HepG2 (cell line): ENCODE results near the gene CACNA1H. TPM values are rescaled to one million over a fixed set of nuclear protein-coding genes. Genes with fewer than 3 reads are reported as not detected.

Experiments used
- ATAC-seq: fragments of 200-7000 bp; cut with Tn5 transposase; 3 replicates; pipeline ENCODE4 v1.9.1; 2020; ENCODE audit warnings: mild to moderate bottlenecking, moderate library complexity
- BruUV-seq: library from RNA; stranded (reverse); fragments of 400-500 nt; replicated peaks from 2 replicates; lab custom pipeline; 2021; lab: Mats Ljungman, UMichigan
- CTCF ChIA-PET: fragments of 300-600 bp; formaldehyde crosslinking; extraction: SDS; loops from one replicate; lab custom pipeline; 2021; ENCODE audit warnings: low total read pairs, inconsistent platforms, low intra/inter-chr PET ratio; lab: Yijun Ruan, JAX
- POLR2A ChIA-PET: fragments of 350-600 bp; sonication (Branson Sonifier 250); formaldehyde crosslinking; loops from one replicate; lab custom pipeline; 2020; ENCODE audit warnings: antibody characterized with exemption, inconsistent platforms; lab: Yijun Ruan, JAX
- DNase-seq: peaks from one replicate; pipeline ENCODE4 v3.0.0-alpha.2; 2015; ENCODE audit warnings: low spot score
- FAIRE-seq: peaks from 3 replicates; lab custom pipeline; 2011; peaks lifted over from hg19 to GRCh38; lab: Jason Lieb, UNC
- H2AFZ ChIP-seq: one replicate; pipeline ENCODE4 v1.6.1; 2011; ENCODE audit warnings: low read length, inconsistent platforms
- H3K27ac ChIP-seq: fragments of 300-600 bp; 3 replicates; pipeline ENCODE4 v1.8.0; 2011; ENCODE audit warnings: mixed run types, mild to moderate bottlenecking, mixed read lengths, low read length, inconsistent platforms; ENCODE audit not compliant: insufficient read depth; ENCODE audit errors: extremely low read length
- H3K27me3 ChIP-seq, 2 experiments: fragments of 200-600 bp in 1 of 2; 2 replicates in 1 of 2; 3 replicates in 1 of 2; pipeline versions ENCODE4 v1.6.0 to v1.8.0; 2011; ENCODE audit warnings: low read length in 2 of 2, mild to moderate bottlenecking in 2 of 2, moderate library complexity in 2 of 2, inconsistent platforms in 1 of 2; ENCODE audit not compliant: insufficient read depth in 2 of 2, control insufficient read depth in 1 of 2
- H3K36me3 ChIP-seq, 2 experiments: fragments of 200-600 bp in 1 of 2; replicated peaks in 1 of 2; 2 replicates in 1 of 2; 3 replicates in 1 of 2; pipeline versions ENCODE4 v1.5.1 to v1.8.0; 2011; ENCODE audit warnings: low read length in 2 of 2, inconsistent platforms in 1 of 2; ENCODE audit not compliant: insufficient read depth in 2 of 2, control insufficient read depth in 1 of 2
- H3K4me1 ChIP-seq: 2 replicates; pipeline ENCODE4 v1.5.1; 2012; ENCODE audit warnings: low read length, inconsistent platforms; ENCODE audit not compliant: insufficient read depth
- H3K4me2 ChIP-seq: 2 replicates; pipeline ENCODE4 v1.6.0; 2011; ENCODE audit warnings: low read depth, low read length, inconsistent platforms
- H3K4me3 ChIP-seq, 3 experiments: fragments of 200-600 bp in 1 of 3; sonication (generic), shearing (Covaris generic) in 1 of 3; replicated peaks in 1 of 3; 2 replicates each; pipeline ENCODE4 v1.5.1; 2011 to 2016; ENCODE audit warnings: low read length in 3 of 3, inconsistent platforms in 2 of 3, low read depth in 2 of 3, mild to moderate bottlenecking in 2 of 3, control low read depth in 1 of 3, mixed read lengths in 1 of 3; ENCODE audit not compliant: insufficient read depth in 1 of 3
- H3K79me2 ChIP-seq: one replicate; pipeline ENCODE4 v1.6.1; 2011; ENCODE audit warnings: low read length, inconsistent platforms; ENCODE audit not compliant: insufficient read depth
- H3K9ac ChIP-seq: 2 replicates; pipeline ENCODE4 v1.6.0; 2011; ENCODE audit warnings: mild to moderate bottlenecking, low read depth, low read length, inconsistent platforms; ENCODE audit not compliant: insufficient read depth
- H3K9me3 ChIP-seq: 2 replicates; pipeline ENCODE4 v1.5.1; 2012; ENCODE audit warnings: mild to moderate bottlenecking, low read length
- H4K20me1 ChIP-seq: 2 replicates; pipeline ENCODE4 v1.6.0; 2011; ENCODE audit warnings: inconsistent platforms, mild to moderate bottlenecking, low read length, moderate library complexity; ENCODE audit not compliant: insufficient read depth
- HDAC2 ChIP-seq: sonication (generic); formaldehyde crosslinking; IDR thresholded peaks from 2 replicates; pipeline ENCODE4 v1.4.0; 2020; ENCODE audit warnings: missing genetic modification reagents
- JUNB ChIP-seq: sonication (generic); formaldehyde crosslinking; IDR thresholded peaks from 2 replicates; pipeline ENCODE4 v1.8.0; 2022; ENCODE audit warnings: missing genetic modification reagents, mild to moderate bottlenecking, borderline replicate concordance
- REL ChIP-seq: sonication (generic); formaldehyde crosslinking; conservative IDR thresholded peaks from 2 replicates; pipeline ENCODE4 v1.8.0; 2022; ENCODE audit warnings: mild to moderate bottlenecking, missing genetic modification reagents, moderate library complexity
- XBP1 ChIP-seq: sonication (generic); formaldehyde crosslinking; IDR thresholded peaks from 2 replicates; pipeline ENCODE4 v1.5.0; 2020; ENCODE audit warnings: missing genetic modification reagents
- YY1 ChIP-seq: IDR thresholded peaks from 2 replicates; pipeline ENCODE4 v1.6.1; 2011; ENCODE audit warnings: low read length, low read depth, moderate library complexity, mild to moderate bottlenecking; ENCODE audit not compliant: insufficient read depth, insufficient replicate concordance
- ZNF468 ChIP-seq: sonication (generic); formaldehyde crosslinking; IDR thresholded peaks from 2 replicates; pipeline ENCODE4 v1.8.0; 2022; ENCODE audit warnings: mild to moderate bottlenecking, moderate library complexity, missing genetic modification reagents
- ZNF619 ChIP-seq: sonication (generic); formaldehyde crosslinking; IDR thresholded peaks from 2 replicates; pipeline ENCODE4 v1.4.0; 2020; ENCODE audit warnings: mild to moderate bottlenecking, missing genetic modification reagents
- WGBS: methylation state at CpG from one replicate; pipeline ENCODE4 v1.1.6; 2017; ENCODE audit warnings: low lambda C conversion rate; 5-methylcytosine and 5-hydroxymethylcytosine counted together
- in situ Hi-C: cut with HindIII; loops from 2 replicates; pipeline ENCODE4 v1.10.0; 2017; ENCODE audit warnings: low pct_unique_long_range_greater_than_20kb; ENCODE audit not compliant: extremely low pct_ligation_motif_present
- intact Hi-C: fragments of 100-400 bp; cut with micrococcal nuclease; formaldehyde crosslinking; loops from one replicate; pipeline ENCODE4 v1.10.0; 2022; ENCODE audit not compliant: unreplicated experiment
- polyA plus RNA-seq, 8 experiments: library from polyadenylated mRNA; depleted of rRNA in 3 of 8; stranded (reverse) in 7 of 8; unstranded in 1 of 8; fragments of >200 nt; fragmentation: Illumina TruSeq in 4 of 8; extraction: Trizol in 4 of 8; gene quantifications; 2 replicates each; pipeline versions ENCODE4 v1.2.1 to v1.2.3, GENCODE V29; 2011 to 2016; ENCODE audit warnings: low read depth in 4 of 8, missing spikeins in 1 of 8, mixed read lengths in 1 of 8; ENCODE audit not compliant: insufficient read depth in 1 of 8
- total RNA-seq, 5 experiments: library from RNA; depleted of rRNA; stranded (reverse); fragments of >200 nt; fragmentation: Illumina TruSeq; extraction: Trizol; gene quantifications; 2 replicates each; pipeline ENCODE4 v1.2.3, GENCODE V29; 2016; ENCODE audit warnings: low read depth in 1 of 5
- TF ChIP-seq, protein P1 (sequence below): sonication (generic); formaldehyde crosslinking; IDR thresholded peaks from 2 replicates; pipeline ENCODE4 v1.8.0; 2022; ENCODE audit warnings: mild to moderate bottlenecking, missing genetic modification reagents, moderate library complexity
- TF ChIP-seq, protein P2 (sequence below): sonication (generic); formaldehyde crosslinking; IDR thresholded peaks from 2 replicates; pipeline ENCODE4 v1.4.0; 2020; ENCODE audit warnings: mild to moderate bottlenecking, low read depth, missing genetic modification reagents
- TF ChIP-seq, protein P3 (sequence below): sonication (generic); formaldehyde crosslinking; IDR thresholded peaks from 2 replicates; pipeline ENCODE4 v1.9.0; 2021; ENCODE audit warnings: missing genetic modification reagents, borderline replicate concordance

CACNA1H gene
- total and polyA plus RNA-seq, 2 of the 13 experiments (the other 11 are each of a cell fraction or from before 2014, with no cell fraction given) = 0.40 to 1.8 TPM

DNA sequence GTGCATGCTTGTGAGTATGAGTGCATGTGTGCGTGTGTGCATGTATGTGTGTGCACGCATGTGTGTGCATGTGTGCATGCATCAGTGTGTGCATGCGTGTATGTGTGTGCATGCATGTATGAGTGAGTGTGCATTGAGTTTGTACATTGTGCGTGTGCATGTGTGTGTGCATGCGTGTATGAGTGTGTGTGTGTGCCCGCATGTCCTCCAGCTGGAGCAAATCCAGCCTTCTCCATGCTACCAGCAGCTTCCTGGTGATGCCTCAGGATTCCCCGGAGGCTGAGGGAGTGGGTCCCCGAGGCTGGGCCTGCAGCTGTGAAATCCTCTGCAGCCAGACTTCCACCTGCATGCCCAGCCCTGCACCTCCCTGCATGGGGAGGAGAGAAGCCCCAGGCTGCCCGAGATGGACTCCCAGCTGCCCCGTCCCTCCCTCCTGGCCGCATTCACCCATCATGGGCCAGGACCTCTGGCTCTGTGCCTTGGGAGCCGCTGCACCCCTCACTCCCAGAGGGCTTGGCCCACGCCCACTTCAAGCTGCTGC, 112.3 kb downstream of the CACNA1H start:
- H3K27me3 ChIP-seq = peaks cover 10 to 55% of the 10 kb centered on the region in 2 experiments
- ATAC-seq = no peak
- no peak for TF ChIP-seq ZNF619 (CRISPR knock-in tag)
- BruUV-seq = no TSS peak
- POLR2A ChIA-PET = no interaction called here
- 67% methylated on average over 7 of the region's 13 CpGs for WGBS
- in situ Hi-C loops (no loop called here), intact Hi-C loops (no loop called here)
- FAIRE-seq = no peak
- no peak overlapping the region for H2AFZ ChIP-seq
- no peaks in the 10 kb centered on the region for H3K9me3 ChIP-seq
- H3K79me2 ChIP-seq = no peaks in the 10 kb centered on the region
- CTCF ChIA-PET = no interaction called here
- no peaks in the 10 kb centered on the region for H4K20me1 ChIP-seq
- H3K4me3 ChIP-seq = no peak overlapping the region
- no peak overlapping the region for H3K4me2 ChIP-seq
- H3K4me1 ChIP-seq = no peaks in the 10 kb centered on the region
- no peak for DNase-seq
- no peaks in the 10 kb centered on the region for H3K36me3 ChIP-seq
- no peak overlapping the region for H3K9ac ChIP-seq
- H3K27ac ChIP-seq = no peak overlapping the region

DNA sequence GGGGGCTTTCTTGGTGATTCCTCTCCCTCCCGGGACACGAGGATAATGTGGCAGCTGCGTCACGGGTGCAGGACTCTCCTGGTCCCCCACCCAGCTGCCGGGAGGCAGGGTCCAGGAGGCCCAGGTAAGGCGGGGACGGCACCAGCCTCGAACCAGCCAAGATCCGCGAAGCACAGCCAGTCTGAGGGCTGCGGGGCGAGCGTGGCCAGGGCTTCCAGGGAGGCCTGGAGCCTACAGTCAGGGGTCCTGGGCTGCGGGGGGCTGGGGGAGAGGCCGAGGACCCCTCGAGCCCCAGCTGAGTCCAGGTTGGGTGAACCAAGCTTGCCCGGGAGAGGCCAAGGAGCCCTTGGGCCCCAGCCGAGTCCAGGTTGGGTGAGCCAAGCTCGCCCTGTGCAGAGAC, 112.9 kb downstream of the CACNA1H start:
- CTCF ChIA-PET = no interaction called here
- BruUV-seq = no TSS peak
- no peak overlapping the region for H3K4me3 ChIP-seq
- no peak overlapping the region for H2AFZ ChIP-seq
- H3K4me1 ChIP-seq = no peaks in the 10 kb centered on the region
- no peaks in the 10 kb centered on the region for H3K36me3 ChIP-seq
- intact Hi-C loops (no loop called here), in situ Hi-C loops (no loop called here)
- DNase-seq (no peak), FAIRE-seq (no peak), ATAC-seq (no peak)
- TF ChIP-seq, protein P1, sequence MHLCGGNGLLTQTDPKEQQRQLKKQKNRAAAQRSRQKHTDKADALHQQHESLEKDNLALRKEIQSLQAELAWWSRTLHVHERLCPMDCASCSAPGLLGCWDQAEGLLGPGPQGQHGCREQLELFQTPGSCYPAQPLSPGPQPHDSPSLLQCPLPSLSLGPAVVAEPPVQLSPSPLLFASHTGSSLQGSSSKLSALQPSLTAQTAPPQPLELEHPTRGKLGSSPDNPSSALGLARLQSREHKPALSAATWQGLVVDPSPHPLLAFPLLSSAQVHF = no peak
- no peak for TF ChIP-seq XBP1 (CRISPR knock-in tag)
- no peak for TF ChIP-seq HDAC2
- TF ChIP-seq JUNB (CRISPR knock-in tag) = no peak
- TF ChIP-seq YY1 = no peak
- TF ChIP-seq, protein P2, sequence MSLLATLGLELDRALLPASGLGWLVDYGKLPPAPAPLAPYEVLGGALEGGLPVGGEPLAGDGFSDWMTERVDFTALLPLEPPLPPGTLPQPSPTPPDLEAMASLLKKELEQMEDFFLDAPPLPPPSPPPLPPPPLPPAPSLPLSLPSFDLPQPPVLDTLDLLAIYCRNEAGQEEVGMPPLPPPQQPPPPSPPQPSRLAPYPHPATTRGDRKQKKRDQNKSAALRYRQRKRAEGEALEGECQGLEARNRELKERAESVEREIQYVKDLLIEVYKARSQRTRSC = no peak
- TF ChIP-seq, protein P3, sequence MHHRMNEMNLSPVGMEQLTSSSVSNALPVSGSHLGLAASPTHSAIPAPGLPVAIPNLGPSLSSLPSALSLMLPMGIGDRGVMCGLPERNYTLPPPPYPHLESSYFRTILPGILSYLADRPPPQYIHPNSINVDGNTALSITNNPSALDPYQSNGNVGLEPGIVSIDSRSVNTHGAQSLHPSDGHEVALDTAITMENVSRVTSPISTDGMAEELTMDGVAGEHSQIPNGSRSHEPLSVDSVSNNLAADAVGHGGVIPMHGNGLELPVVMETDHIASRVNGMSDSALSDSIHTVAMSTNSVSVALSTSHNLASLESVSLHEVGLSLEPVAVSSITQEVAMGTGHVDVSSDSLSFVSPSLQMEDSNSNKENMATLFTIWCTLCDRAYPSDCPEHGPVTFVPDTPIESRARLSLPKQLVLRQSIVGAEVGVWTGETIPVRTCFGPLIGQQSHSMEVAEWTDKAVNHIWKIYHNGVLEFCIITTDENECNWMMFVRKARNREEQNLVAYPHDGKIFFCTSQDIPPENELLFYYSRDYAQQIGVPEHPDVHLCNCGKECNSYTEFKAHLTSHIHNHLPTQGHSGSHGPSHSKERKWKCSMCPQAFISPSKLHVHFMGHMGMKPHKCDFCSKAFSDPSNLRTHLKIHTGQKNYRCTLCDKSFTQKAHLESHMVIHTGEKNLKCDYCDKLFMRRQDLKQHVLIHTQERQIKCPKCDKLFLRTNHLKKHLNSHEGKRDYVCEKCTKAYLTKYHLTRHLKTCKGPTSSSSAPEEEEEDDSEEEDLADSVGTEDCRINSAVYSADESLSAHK (CRISPR knock-in tag) = no peak
- no peak for TF ChIP-seq REL (CRISPR knock-in tag)
- no peak for TF ChIP-seq ZNF468 (CRISPR knock-in tag)
- 30% methylated on average over 15 of the region's 19 CpGs for WGBS
- no peaks in the 10 kb centered on the region for H4K20me1 ChIP-seq
- no peaks in the 10 kb centered on the region for H3K79me2 ChIP-seq
- peaks cover 10 to 48% of the 10 kb centered on the region in 2 experiments for H3K27me3 ChIP-seq
- POLR2A ChIA-PET = no interaction called here
- no peak overlapping the region for H3K27ac ChIP-seq
- H3K9ac ChIP-seq = no peak overlapping the region
- H3K9me3 ChIP-seq = no peaks in the 10 kb centered on the region
- H3K4me2 ChIP-seq = no peak overlapping the region
